GM21360 (cell line): ENCODE data around the gene PTPRR.

Source experiments
- ATAC-seq: cut with Tn5 transposase; IDR thresholded peaks from one replicate; pipeline ENCODE4 v1.9.1; 2021; ENCODE audit warnings: mild to moderate bottlenecking, moderate library complexity; ENCODE audit not compliant: unreplicated experiment

The PTPRR gene

DNA sequence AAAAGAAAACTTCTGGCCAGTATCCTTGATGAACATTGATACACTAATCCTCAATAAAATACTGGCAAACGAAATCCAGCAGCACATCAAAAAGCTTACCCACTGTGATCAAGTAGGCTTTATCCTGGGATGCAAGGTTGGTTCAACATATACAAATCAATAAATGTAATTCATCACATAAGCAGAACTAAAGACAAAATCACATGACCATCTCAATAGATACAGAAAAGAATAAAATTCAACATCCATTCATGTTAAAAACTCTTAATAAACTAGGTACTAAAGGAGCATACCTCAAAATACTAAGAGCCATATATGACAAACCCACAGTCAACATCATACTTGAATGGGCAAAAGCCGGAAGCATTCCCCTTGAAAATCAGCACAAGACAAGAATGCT, 211.5 kb downstream of the PTPRR start:
- ATAC-seq = no peak

DNA sequence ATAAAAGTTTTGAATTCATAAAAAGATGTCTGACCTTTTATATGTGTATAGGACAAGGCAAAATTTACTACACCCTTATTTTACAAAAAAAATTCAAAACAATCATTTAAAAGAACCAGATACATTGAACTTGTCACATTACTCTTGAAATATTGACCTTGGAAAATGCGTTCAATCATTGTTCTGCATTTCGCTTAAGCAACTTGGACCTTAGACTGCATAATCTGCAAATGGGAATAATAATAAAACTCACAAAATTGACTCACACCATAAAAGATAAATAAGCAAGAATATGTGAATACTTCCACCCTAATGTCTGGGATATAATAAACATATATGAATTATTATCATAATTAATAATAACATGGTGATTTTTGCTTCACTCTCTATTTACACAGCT, 213.9 kb downstream of the PTPRR start:
- ATAC-seq = no peak

DNA sequence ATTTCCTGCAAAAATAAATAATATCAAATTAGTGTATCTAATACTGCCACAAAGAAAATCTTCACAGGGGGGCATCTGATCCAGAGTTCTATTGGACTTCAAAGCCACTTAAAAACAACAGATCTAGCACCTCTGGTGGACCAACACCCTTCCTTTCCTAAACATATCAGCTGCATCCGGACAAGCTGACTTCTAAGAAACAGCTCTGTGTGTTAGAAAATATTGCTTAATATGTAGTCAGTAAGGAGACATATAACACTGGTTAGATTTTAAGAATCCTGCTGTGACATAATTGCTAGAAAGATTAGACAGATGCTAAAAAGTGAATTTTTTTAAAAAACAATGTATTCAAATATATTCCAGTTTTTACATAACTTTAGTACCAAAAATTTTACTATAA, 222.2 kb downstream of the PTPRR start:
- ATAC-seq = no peak

- no peak for ATAC-seq
Observed at GRCh38 chr12:70695361-70696023, 225.0 kb downstream of the PTPRR start.

GRCh38 chr12:70692681-70693288, 227.8 kb downstream of the PTPRR start:
- ATAC-seq = no peak

DNA sequence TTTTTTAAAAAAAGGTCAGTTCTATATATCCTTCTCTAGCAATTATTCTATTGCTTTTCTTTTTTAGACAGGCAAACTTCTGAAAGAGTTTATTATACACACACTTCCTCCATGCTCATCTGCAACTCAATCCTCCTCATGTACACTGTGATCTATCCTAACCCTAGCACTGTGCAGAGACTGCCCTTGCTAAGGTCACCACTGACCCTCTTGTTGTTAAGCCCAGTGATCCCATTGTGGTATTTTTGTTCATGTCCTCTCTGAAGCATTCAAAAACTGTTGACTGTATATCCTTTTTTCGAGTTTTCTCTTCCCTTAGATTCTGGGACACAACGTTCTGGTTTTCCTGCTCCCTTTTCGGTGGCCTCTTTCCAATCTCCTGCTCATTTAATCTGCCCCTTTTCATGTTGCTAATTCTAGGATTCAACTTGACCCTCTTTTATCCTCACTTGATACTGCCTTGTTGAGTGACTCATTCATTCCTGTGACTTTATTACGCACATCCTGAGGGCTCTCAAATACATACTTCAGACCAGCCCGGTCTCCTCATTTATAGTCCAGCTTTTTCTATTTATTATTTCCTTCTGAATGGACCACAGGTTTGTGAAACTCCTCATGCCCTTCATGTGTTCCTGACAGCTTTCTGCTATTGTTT, 229.4 kb downstream of the PTPRR start:
- ATAC-seq = no peak

DNA sequence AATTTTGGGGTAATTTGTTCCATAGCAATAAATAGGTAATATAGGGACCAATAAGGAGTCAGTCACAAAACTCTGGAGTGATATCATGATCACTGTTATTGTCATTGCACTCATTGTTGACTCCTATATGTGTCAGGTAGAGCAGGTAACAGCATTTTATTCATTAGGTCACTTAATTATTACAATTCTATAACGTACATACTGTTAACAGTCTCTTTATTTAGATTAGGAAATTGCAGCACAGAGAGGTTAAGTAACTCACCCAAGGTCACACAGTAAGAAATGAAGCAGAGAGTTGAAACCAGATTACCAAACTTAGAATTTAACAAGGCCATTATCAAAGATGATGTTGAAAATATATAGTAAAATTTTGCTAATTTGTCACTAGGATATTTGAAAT, 233.6 kb downstream of the PTPRR start:
- no peak for ATAC-seq

GRCh38 chr12:70686299-70686698, 234.2 kb downstream of the PTPRR start:
- no peak for ATAC-seq

- no peak for ATAC-seq
Observed at GRCh38 chr12:70683976-70684375, 236.6 kb downstream of the PTPRR start.

- no peak for ATAC-seq
Observed at GRCh38 chr12:70671698-70672097, 248.8 kb downstream of the PTPRR start.

DNA sequence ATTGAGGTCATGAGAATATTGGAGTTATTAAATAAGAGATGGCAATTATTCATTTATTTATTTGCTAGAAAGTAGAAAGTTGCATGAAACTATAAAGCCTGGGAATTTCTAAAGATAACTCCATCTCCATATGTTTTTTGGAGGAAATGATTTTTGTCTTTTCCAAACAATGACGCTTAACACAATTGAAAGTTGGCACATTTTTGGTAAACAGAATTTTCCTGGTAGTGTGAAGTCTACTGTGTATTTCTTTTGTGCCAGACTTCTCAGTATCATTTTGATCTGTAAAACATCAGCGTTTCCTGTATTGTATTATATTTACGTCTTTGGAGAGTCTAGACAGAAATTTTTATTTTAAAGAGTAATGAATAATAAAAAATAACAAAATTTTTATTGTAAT, 249.6 kb downstream of the PTPRR start:
- ATAC-seq = no peak

DNA sequence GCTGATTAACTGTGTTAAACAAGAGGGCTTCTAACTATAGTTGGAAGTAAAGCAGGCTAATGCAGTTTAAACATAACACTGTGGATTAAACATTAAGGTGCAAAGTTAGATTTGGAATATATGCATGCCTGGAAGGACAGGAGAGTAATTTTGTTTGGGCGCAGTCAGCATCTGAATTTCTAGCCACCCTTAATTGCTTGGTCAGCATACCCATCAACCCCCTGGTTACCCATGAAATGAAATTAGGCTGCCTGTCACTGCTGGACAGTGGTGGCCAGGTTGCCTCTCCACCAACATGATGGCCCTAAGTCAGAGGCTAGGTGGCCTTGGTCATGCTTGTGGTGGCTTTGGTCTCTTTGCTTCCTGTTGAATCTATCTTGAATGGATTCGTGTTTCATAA, 253.3 kb downstream of the PTPRR start:
- ATAC-seq = no peak

- no peak for ATAC-seq
Observed at GRCh38 chr12:70666364-70666763, 254.2 kb downstream of the PTPRR start.

- ATAC-seq = no peak
Observed at GRCh38 chr12:70664465-70664881, 256.1 kb downstream of the PTPRR start.

DNA sequence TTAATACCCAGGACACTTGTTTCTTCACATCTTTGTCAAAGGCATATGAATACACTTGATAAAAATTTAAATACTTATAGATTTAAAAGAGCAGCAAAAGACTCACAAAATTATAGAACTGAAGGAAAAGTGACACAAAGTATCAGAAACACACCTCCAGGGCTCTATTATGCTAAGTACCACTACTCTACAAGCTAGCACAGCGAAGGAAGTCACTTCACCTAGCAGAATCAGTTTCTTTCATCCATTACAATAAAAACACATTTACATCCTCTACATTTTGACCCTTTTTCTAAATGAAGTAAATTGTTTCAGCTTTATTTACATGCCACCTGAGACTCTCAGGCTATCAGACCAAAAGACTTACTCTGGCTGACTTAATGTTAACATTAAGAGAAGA, 256.7 kb downstream of the PTPRR start:
- ATAC-seq = no peak

DNA sequence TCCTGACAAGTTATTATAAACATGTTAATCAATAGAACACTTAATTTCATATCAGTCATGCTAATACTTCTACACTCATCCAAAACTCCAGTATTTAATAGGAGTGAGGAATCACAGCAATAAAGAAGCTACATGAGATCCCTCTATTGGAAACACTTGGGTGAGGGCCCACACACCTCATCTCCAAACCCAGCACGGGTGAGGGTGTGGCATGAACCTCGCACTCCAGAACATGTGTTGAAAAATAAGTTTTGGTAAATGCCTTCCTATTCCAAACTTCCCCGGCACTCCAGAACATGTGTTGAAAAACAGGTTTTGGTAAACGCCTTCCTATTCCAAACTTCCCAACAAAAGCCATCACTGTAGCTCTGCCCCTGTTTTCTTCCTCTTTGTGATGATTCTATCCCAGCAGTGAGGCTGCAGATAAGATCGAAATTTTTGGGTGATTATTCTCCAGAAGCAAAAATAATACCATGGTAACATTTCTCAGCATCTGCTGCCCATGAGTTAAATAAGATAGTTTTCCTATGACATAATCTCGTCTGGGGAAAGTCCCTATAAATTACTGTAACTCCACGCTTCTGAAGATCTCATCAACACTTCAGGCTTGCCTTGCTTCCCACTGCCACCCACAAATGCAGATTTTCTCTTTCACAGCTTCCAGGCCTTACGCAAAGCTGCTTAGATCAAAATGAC, 258.9 kb downstream of the PTPRR start:
- no peak for ATAC-seq

DNA sequence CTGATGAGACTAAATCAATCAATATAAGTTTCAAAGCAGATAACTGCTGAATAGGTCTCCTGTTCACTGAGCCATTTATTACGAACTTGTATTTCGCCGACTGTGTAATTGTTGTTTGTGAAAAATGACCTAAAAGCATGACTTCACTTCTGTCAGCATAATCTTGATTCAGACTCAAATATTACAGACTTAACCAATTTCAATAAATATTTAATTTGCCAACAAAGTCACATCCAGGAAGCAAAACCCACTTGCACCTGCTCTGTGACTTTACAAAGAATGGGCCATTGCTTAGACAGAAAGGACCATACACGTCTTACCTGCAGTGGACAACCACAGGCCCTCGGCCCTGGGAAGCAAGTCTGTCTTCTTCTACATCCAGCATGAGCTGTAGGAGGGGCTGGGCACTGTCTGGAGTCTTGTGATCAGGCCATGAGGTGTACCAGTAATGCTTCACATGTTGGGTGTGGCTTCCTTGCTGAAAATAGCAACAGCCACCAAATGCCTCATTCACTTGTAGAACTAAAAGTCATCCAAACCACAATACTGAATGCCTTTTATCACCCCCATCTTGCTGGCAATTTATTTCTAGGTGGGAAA, 259.8 kb downstream of the PTPRR start:
- ATAC-seq = no peak

DNA sequence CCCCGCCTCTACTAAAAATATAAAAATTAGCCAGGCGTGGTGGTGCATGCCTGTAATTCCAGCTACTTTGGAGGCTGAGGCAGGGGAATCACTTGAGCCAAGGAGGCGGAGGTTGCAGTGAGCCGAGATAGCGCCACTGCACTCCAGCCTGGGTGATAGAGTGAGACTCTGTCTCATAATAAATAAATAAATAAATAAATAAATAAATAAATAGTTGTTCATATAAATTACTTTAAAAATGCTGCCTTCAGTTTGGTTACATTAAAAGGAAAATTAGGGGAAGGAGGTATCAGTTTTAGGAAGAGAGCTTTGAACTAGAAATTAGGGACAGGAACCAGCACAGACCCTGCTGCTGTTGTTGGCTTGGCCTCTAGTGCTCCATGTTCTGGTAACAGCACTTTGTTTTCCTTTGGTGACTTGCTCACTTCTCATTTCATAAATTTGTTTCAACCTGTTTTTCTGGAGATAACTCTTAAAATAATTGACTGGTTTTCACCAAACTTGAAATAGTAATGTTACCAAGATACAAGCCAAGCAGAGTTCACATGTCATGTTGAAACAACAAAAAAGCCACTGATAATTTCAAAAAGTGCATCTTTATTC, 260.4 kb downstream of the PTPRR start:
- no peak for ATAC-seq

GRCh38 chr12:70659077-70659606, 261.4 kb downstream of the PTPRR start:
- no peak for ATAC-seq

GRCh38 chr12:70657616-70658286, 262.8 kb downstream of the PTPRR start:
- no peak for ATAC-seq
